Vagina (tissue), 2 donors: Measurements from ENCODE around the gene RPL36. TPM values are rescaled to one million over a fixed set of nuclear protein-coding genes. Genes with fewer than 3 reads are reported as not detected.

Experiments
- DNase-seq, 2 donors: peaks; one replicate each; pipeline ENCODE4 v3.0.0-alpha.2; 2017; ENCODE audit errors: extremely low spot score in 2 of 2
- H3K27ac ChIP-seq: fragments of 200-600 bp; sonication (generic); one replicate; pipeline ENCODE4 v1.5.1; 2019
- H3K27me3 ChIP-seq: fragments of 200-600 bp; sonication (generic); one replicate; pipeline ENCODE4 v1.5.1; 2019
- H3K36me3 ChIP-seq, 2 donors: fragments of 200-600 bp; sonication (generic); one replicate each; pipeline ENCODE4 v1.5.1; 2017 to 2019
- H3K4me1 ChIP-seq: fragments of 200-600 bp; sonication (generic); one replicate; pipeline ENCODE4 v1.5.1; 2019
- H3K4me3 ChIP-seq, 2 donors: fragments of 200-600 bp; sonication (generic); 1 replicate in 1 of 2; 2 replicates in 1 of 2; pipeline ENCODE4 v1.5.1; 2016 to 2019
- H3K9me3 ChIP-seq: fragments of 200-600 bp; sonication (generic); one replicate; pipeline ENCODE4 v1.5.1; 2019
- POLR2A ChIP-seq, 2 donors: fragments of 450-650 bp; IDR thresholded peaks; one replicate each; pipeline ENCODE4 v1.6.1; 2017; ENCODE audit warnings: antibody characterized with exemption in 2 of 2, mild to moderate bottlenecking in 2 of 2, moderate library complexity in 2 of 2
- POLR2AphosphoS5 ChIP-seq, 2 donors: sonication (generic); formaldehyde crosslinking; IDR thresholded peaks; one replicate each; pipeline ENCODE4 v1.9.0; 2017; ENCODE audit warnings: antibody characterized with exemption in 2 of 2, mild to moderate bottlenecking in 2 of 2, low read depth in 1 of 2; ENCODE audit not compliant: insufficient read depth in 1 of 2
- intact Hi-C: fragments of 100-400 bp; cut with DNase I; formaldehyde crosslinking; loops from one replicate; pipeline ENCODE4 v1.15.1; 2023
- total RNA-seq: library from RNA; depleted of rRNA; stranded (reverse); fragments of >200 nt; gene quantifications from one replicate; pipeline ENCODE4 v1.2.3, GENCODE V29; 2016
- TF ChIP-seq, protein P1 (sequence below), 3 experiments: fragments of 450-650 bp in 2 of 3; fragments of 200-600 bp in 1 of 3; sonication (generic) in 1 of 3; IDR thresholded peaks; one replicate each; pipeline ENCODE4 v1.5.1; 2017 to 2019; ENCODE audit warnings: antibody characterized with exemption in 3 of 3, mild to moderate bottlenecking in 2 of 3, moderate library complexity in 2 of 3

Gene RPL36
- total RNA-seq, 1 donor from 2014 or later: 703 TPM

DNA sequence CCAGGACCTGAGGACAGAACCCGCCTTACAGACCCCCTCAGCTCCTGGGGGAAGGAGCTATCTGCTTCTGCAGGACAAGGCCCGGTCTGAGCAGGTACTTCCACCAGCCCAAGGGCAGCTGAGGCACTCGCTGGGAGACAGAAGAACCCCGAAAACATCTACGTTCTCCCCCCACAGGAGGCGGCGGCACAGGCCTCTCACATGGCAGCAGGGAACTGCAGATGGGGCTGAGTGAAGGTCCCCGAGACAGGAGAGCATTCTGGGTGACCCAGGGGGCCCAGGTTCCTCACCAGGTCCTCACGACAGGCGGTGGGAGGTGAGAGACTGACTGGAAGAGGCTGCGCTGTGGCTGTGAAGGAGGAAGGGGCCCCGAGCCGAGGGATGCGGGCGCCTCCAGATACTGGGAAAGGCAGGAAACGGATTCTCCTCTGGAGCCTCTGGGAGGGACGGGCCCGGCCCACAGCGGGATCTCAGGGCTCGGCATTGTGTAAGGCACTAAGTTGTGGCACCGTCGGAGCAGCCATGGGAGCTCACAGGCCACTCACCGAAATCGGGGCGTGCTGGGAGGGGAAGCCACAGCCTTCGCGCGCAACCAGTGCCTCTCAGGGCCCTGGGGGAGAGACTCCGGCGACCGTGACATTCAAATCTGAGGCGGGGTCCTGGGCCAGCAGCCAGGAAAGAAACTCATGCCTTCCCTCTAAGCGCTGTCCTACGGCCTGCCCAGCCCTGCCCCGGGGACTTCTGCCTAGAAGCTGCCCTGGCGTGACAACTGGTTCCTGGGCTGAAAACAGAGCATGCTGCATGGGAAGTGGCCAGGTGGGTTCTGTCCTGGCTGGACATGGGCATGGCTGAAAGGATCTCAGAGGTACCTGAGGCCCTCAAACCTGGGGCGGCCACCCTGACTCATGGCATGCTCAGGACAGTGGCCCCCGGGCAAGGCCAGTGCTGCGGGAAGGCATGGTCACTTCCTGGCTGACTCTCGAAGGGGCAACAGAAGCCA lies 14.0 kb downstream of the RPL36 start:
- Histone ChIP-seq H3K36me3 (peaks cover 0 to 69% of the 10 kb centered on the region in 2 donors), H3K4me3 (no peak overlapping the region), H3K9me3 (no peaks in the 10 kb centered on the region), H3K27ac (no peak overlapping the region), H3K27me3 (no peaks in the 10 kb centered on the region), H3K4me1 (no peaks in the 10 kb centered on the region)
- intact Hi-C loops: no loop called here
- TF ChIP-seq, protein P1, sequence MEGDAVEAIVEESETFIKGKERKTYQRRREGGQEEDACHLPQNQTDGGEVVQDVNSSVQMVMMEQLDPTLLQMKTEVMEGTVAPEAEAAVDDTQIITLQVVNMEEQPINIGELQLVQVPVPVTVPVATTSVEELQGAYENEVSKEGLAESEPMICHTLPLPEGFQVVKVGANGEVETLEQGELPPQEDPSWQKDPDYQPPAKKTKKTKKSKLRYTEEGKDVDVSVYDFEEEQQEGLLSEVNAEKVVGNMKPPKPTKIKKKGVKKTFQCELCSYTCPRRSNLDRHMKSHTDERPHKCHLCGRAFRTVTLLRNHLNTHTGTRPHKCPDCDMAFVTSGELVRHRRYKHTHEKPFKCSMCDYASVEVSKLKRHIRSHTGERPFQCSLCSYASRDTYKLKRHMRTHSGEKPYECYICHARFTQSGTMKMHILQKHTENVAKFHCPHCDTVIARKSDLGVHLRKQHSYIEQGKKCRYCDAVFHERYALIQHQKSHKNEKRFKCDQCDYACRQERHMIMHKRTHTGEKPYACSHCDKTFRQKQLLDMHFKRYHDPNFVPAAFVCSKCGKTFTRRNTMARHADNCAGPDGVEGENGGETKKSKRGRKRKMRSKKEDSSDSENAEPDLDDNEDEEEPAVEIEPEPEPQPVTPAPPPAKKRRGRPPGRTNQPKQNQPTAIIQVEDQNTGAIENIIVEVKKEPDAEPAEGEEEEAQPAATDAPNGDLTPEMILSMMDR (IDR thresholded peaks at IDR 0.05): no peak
- TF ChIP-seq POLR2A (IDR thresholded peaks at IDR 0.05) (no peak), POLR2AphosphoS5 (IDR thresholded peaks at IDR 0.05; ENCODE audit: insufficient read depth in 1 of 2, low read depth in 1 of 2) (no peak)
- DNase-seq: no peak

DNA sequence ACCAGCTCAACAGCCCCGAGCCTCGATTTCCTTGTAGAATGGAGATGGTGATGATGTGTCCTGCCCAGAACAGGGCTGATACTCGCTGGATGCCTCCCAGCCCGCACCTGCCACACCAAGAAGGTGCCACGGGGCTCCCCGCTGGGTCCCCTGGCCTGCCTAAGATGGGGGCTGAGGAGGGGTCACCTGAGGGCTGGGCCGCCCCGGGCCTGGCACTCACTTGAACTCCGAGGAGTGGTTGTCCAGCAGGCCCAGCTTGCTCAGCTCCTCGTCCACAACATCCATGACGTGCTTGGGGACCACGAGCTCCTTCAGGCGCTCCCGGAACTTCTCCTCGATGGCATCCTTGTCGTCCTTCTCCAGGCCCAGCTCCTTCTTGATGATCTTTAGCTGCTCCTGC lies 15.5 kb downstream of the RPL36 start:
- Histone ChIP-seq H3K36me3 (peaks cover 0 to 68% of the 10 kb centered on the region in 2 donors), H3K4me3 (no peak overlapping the region), H3K27ac (no peak overlapping the region), H3K27me3 (no peaks in the 10 kb centered on the region), H3K4me1 (no peaks in the 10 kb centered on the region), H3K9me3 (no peaks in the 10 kb centered on the region)
- intact Hi-C loops: no loop called here
- DNase-seq: no peak
- TF ChIP-seq POLR2A (IDR thresholded peaks at IDR 0.05) (no peak), POLR2AphosphoS5 (IDR thresholded peaks at IDR 0.05; ENCODE audit: insufficient read depth in 1 of 2, low read depth in 1 of 2) (no peak)
- TF ChIP-seq, protein P1 (IDR thresholded peaks at IDR 0.05): no peak

DNA sequence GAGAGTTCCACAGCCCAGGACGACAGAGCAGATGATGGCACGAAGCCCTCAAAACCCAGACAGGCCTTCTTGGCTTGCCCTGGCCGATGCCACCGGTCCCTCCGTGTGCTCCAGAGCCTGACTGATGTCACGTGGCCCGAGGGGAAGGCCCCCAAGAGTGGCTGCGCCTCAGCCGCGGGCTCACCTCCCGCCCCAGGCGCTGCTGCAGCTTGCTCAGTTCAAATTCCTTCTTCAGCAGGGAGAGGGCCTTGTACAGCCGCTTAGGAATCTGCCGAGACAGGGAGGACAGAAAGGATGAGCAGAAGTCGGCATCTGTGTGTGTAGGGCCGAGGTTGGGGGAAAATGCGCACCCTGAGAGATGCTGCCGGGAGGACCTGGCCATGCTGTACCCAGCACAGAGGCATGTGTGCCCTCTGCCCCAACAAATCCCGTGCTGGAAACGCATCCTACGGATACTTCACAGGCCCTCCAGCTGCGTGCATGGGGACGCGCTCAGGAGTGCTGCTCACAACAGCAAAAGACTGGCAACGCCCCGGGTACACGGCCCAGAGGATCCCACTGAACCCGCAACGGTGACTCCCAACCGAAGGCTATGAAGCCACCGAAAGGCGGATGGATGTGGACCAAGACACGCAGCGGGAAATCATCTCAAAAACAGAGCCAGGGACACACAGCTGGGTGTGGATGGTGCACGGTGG lies 16.9 kb downstream of the RPL36 start:
- no peaks in the 10 kb centered on the region for H3K4me1 ChIP-seq
- H3K27me3 ChIP-seq: no peaks in the 10 kb centered on the region
- TF ChIP-seq, protein P1 (IDR thresholded peaks at IDR 0.05): no peak
- no peak for TF ChIP-seq POLR2A (IDR thresholded peaks at IDR 0.05)
- peak in 1 of 2 donors; percentile 93 for DNase-seq
- H3K27ac ChIP-seq: no peak overlapping the region
- intact Hi-C loops: no loop called here
- H3K36me3 ChIP-seq: peaks cover 0 to 79% of the 10 kb centered on the region in 2 donors
- no peaks in the 10 kb centered on the region for H3K9me3 ChIP-seq
- no peak overlapping the region for H3K4me3 ChIP-seq

DNA sequence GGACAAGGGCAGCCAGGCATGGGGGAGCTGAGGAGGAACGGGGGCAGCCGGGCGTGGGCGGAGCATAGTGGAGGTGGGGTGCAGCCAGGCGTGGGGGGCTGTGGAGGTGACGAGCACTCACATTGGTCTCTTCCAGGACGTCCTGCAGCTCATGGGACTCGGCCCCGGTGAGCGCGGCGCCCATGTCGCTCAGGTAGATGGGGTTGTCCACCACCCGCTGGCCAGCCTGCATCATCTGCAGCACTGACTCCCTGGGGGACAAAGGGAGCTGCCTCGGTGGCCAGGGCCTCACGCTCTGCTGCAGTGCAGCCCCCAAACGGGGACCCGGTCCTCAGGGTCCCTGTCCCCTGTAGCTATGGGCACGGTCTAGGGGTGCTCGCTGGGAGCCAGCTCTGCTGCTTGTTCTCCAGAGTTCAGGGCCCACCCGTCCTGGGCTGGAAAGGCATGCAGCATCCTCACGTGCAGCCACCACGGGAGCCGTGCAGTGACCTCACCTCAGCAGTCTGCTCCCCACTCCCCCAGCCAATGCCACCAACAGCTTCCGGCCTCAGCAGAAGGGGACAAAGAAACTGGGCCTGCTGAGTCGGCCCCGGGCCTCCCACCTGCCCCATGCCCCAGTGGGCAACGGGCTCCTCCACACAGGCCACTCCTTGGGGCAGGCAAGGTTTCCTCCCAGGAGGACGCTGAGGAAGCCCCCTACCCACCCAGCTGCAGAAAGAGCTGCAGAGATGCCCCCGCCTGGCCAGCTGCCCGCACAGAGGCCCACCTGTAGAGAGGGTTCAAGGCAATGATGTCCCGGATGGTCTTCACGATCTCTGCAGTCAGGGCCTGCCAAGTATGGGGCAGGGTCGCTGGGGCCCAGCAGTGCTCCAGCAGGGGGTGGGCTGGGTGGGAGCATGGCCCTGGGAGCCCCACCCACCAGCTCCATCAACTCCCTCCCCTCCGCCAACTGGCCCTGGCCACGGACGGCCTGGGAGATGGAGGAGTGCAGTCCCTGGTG lies 17.8 kb downstream of the RPL36 start:
- no peaks in the 10 kb centered on the region for H3K4me1 ChIP-seq
- no peak for DNase-seq
- no peak for TF ChIP-seq POLR2AphosphoS5 (IDR thresholded peaks at IDR 0.05; ENCODE audit: insufficient read depth in 1 of 2, low read depth in 1 of 2)
- TF ChIP-seq POLR2A (IDR thresholded peaks at IDR 0.05): no peak
- TF ChIP-seq, protein P1 (IDR thresholded peaks at IDR 0.05): no peak
- no peak overlapping the region for H3K27ac ChIP-seq
- H3K36me3 ChIP-seq: peaks cover 0 to 88% of the 10 kb centered on the region in 2 donors
- no peak overlapping the region for H3K4me3 ChIP-seq
- no peaks in the 10 kb centered on the region for H3K9me3 ChIP-seq
- H3K27me3 ChIP-seq: no peaks in the 10 kb centered on the region
- intact Hi-C loops: no loop called here
